ENCODE data around the gene FARSA.

DNA sequence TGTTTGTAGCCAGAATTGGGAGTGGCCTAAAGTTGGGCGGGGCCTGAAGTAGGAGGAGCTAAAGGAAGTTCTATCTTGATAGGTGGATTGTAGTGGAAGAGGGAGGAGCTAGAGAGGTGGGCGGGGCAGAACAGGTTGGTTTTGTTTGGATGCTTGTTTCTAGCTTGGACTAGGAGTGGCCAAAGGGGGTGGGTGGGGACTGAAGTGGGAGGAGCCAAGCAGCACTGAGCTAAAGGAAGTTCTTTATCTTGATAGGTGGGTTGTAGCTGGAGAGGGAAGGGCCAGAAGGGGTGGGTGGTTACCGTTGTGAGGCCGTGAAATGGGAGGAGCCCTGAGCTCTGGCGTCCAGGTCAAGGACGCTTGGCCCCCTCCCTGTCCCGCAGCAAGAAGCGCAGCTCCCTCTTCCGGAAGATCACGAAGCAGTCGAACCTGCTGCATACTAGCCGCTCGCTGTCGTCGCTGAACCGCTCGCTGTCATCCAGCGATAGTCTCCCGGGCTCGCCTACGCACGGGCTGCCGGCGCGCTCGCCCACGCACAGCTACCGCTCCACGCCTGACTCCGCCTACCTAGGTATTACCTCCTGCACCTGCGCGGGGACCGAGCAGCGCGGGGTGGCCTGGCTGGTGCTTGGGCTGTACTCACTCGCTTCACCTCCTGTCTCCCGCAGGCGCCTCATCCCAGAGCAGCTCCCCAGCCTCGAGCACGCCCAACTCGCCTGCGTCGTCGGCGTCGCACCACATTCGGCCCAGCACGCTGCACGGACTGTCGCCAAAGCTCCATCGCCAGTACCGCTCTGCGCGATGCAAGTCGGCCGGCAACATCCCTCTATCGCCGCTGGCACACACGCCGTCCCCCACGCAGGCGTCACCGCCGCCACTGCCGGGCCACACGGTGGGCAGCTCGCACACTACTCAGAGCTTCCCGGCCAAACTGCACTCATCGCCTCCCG is 60.3 kb downstream of the FARSA start:
- TF ChIP-seq CTCF (IDR thresholded peaks at IDR 0.05), result no peak
- TF ChIP-seq POLR2A (IDR thresholded peaks at IDR 0.05), result no peak
